Mesendoderm (in vitro differentiated cells): ENCODE measurements around the gene CD300LF.

Experiments
- DNase-seq: peaks from one replicate; pipeline ENCODE4 v3.0.0; 2013
- H2AK5ac ChIP-seq: 2 replicates; pipeline ENCODE4 v1.6.1; 2013; ENCODE audit warnings: low read length, inconsistent platforms
- H2BK120ac ChIP-seq: 2 replicates; pipeline ENCODE4 v1.6.1; 2013; ENCODE audit warnings: low read depth, mild to moderate bottlenecking, low read length, moderate library complexity, mixed read lengths
- H2BK15ac ChIP-seq: replicated peaks from 2 replicates; pipeline ENCODE4 v1.6.1; 2013; ENCODE audit warnings: low read depth, mild to moderate bottlenecking, moderate library complexity
- H2BK5ac ChIP-seq: 2 replicates; pipeline ENCODE4 v1.6.1; 2013; ENCODE audit warnings: low read length, inconsistent platforms
- H3K18ac ChIP-seq: 2 replicates; pipeline ENCODE4 v1.6.1; 2013; ENCODE audit warnings: mild to moderate bottlenecking, low read length, mixed read lengths
- H3K23ac ChIP-seq: one replicate; pipeline ENCODE4 v1.6.1; 2013; ENCODE audit warnings: low read length
- H3K27ac ChIP-seq: 2 replicates; pipeline ENCODE4 v1.5.1; 2013; ENCODE audit warnings: low read depth, mild to moderate bottlenecking, inconsistent platforms, low read length, moderate library complexity
- H3K27me3 ChIP-seq: 2 replicates; pipeline ENCODE4 v1.6.1; 2013; ENCODE audit warnings: low read length, control low read depth, mild to moderate bottlenecking, inconsistent platforms; ENCODE audit not compliant: insufficient read depth, poor library complexity
- H3K36me3 ChIP-seq: 2 replicates; pipeline ENCODE4 v1.6.1; 2013; ENCODE audit warnings: low read length, inconsistent platforms; ENCODE audit not compliant: control insufficient read depth, insufficient read depth
- H3K4ac ChIP-seq: one replicate; pipeline ENCODE4 v1.6.1; 2013; ENCODE audit warnings: low read depth, mild to moderate bottlenecking, low read length, moderate library complexity
- H3K4me1 ChIP-seq: 2 replicates; pipeline ENCODE4 v1.6.1; 2013; ENCODE audit warnings: low read depth, low read length, inconsistent platforms; ENCODE audit not compliant: control insufficient read depth
- H3K4me2 ChIP-seq: 2 replicates; pipeline ENCODE4 v1.6.1; 2013; ENCODE audit warnings: low read length
- H3K4me3 ChIP-seq: 2 replicates; pipeline ENCODE4 v1.5.1; 2013; ENCODE audit warnings: mild to moderate bottlenecking, low read length
- H3K56ac ChIP-seq: one replicate; pipeline ENCODE4 v1.6.1; 2013; ENCODE audit warnings: low read length
- H3K79me1 ChIP-seq: 2 replicates; pipeline ENCODE4 v1.6.1; 2013; ENCODE audit warnings: low read length, inconsistent platforms
- H3K79me2 ChIP-seq: 2 replicates; pipeline ENCODE4 v1.6.1; 2013; ENCODE audit warnings: mild to moderate bottlenecking, low read length; ENCODE audit not compliant: control insufficient read depth, insufficient read depth
- H3K9ac ChIP-seq: 2 replicates; pipeline ENCODE4 v1.6.1; 2013; ENCODE audit warnings: low read length, inconsistent platforms
- H4K5ac ChIP-seq: one replicate; pipeline ENCODE4 v1.6.1; 2013; ENCODE audit warnings: low read length
- H4K8ac ChIP-seq: one replicate; pipeline ENCODE4 v1.6.1; 2013; ENCODE audit warnings: low read depth, mild to moderate bottlenecking, control low read depth, low read length, moderate library complexity
- WGBS: extraction: QIAGEN DNeasy Blood & Tissue Kit; methylation state at CpG from one replicate; pipeline ENCODE4 v1.1.7; 2013; ENCODE audit warnings: low lambda C conversion rate, missing lambda C conversion rate; ENCODE audit not compliant: insufficient coverage; ENCODE audit errors: extremely low coverage; 5-methylcytosine and 5-hydroxymethylcytosine counted together

CD300LF gene

DNA sequence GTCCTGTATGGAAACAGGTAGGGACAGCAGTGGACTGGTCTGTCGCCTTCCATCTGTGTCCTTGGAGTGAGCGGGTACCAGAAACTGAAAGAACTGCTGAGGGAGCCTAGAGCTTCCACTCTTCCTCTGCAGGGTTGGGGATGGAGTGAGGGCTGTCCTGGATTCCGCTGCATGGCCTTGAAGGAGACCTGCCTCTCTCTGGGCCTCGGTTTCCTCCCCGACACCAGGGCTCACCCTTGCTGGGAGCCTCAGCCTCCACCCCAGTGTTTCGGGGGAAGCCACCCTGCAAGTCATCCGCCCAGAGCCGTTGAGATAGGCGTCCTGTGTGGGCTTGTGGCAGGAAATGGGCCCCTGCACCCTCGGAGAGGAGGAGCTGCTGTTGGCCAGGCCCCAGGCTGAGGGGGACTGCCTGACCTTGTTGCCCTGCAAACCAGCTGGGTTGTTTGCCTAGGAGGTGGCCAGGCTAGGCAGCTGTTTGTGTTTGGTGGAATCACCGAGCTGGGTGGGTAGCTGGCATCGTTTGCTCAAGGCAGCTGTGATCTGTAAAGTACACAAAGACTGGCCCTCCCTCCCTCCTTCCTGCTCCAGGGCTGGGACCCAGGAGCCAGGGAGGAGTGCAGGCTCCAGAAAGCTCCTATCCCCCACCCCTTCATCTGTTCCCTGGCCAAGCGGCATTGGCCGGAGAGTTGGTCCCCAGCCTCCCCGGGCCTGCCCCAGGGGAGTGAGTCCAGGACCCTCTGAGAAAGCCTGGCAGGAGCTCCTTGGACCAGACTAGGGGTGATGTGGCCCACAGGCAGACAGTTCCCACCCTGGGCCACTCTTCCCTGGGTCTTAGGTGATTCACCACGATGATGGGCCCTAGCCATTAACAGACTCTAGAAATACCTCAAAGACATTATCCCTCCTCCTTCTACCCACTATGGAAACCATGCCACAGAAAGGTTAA is 25.6 kb upstream of the CD300LF start:
- no peak overlapping the region for H2BK5ac ChIP-seq
- H3K56ac ChIP-seq, result peak overlapping the region; percentile 82
- H3K36me3 ChIP-seq, result no peaks in the 10 kb centered on the region
- no peak overlapping the region for H2AK5ac ChIP-seq
- no peak for DNase-seq
- no peak overlapping the region for H2BK120ac ChIP-seq
- H4K5ac ChIP-seq, result no peak overlapping the region
- no peaks in the 10 kb centered on the region for H3K79me2 ChIP-seq
- H3K18ac ChIP-seq, result no peak overlapping the region
- H3K27ac ChIP-seq, result no peak overlapping the region
- H3K4me1 ChIP-seq, result peaks cover 3% of the 10 kb centered on the region
- no peak overlapping the region for H3K4ac ChIP-seq
- H3K9ac ChIP-seq, result peak overlapping the region; percentile 57
- no peak overlapping the region for H4K8ac ChIP-seq
- H3K23ac ChIP-seq, result no peak overlapping the region
- H3K4me3 ChIP-seq, result no peak overlapping the region
- H3K4me2 ChIP-seq, result peak overlapping the region; percentile 51
- no peak overlapping the region for H2BK15ac ChIP-seq
- no peaks in the 10 kb centered on the region for H3K27me3 ChIP-seq
- WGBS, result no CpG with 5 or more reads among the region's 16 CpGs
- no peaks in the 10 kb centered on the region for H3K79me1 ChIP-seq

GRCh38 chr17:74737299-74738050 is 24.8 kb upstream of the CD300LF start:
- Histone ChIP-seq H4K5ac (no peak overlapping the region), H2BK15ac (no peak overlapping the region), H3K79me1 (no peaks in the 10 kb centered on the region), H3K23ac (no peak overlapping the region), H2AK5ac (no peak overlapping the region), H4K8ac (no peak overlapping the region), H2BK5ac (no peak overlapping the region), H3K9ac (peak overlapping the region; percentile 57), H3K4ac (no peak overlapping the region), H3K79me2 (no peaks in the 10 kb centered on the region), H3K18ac (no peak overlapping the region), H3K56ac (peak overlapping the region; percentile 82), H3K4me3 (peak overlapping the region; percentile 24), H2BK120ac (no peak overlapping the region), H3K27ac (no peak overlapping the region), H3K4me1 (peaks cover 3% of the 10 kb centered on the region), H3K4me2 (peak overlapping the region; percentile 51), H3K27me3 (no peaks in the 10 kb centered on the region), H3K36me3 (no peaks in the 10 kb centered on the region)
- no CpG with 5 or more reads among the region's 38 CpGs for WGBS
- peak; percentile 96 for DNase-seq

DNA sequence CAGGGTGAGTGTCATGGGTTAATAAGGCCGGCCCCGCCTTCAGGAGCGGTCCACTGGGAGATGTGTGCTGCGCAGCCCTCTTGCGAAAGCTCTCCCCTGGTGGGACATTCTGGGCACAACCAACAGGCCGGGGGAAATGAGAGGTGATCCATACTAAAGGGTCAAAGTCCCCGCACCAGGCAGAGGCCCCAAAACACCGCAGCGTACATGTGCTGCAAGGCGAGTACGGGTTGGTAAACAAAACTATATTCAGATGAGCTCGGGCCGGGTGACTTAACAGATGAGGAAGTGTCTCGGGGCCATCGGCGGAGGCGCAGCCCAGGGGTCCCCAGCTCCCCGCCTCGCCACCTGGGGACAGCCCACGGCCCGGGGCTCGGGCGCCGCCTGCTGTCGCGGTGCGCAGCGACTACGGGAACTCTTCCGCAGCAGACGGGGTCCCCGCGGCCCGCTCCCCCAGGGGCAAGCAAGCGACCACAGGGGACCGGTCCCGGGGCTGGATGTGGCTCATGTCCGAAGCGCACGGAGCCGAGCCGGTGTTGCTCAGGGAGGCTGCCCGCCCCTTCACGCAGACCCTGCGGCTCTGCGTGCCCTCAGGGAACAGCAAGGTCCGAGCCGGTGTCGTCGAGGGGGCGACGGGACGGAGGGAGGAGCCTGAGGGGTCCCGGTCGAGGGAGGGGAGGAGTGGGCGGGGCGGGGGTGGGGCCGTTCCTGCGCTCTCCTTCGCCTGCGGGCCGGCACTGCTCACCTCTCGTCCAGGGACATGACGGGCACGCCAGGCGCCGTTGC is 24.0 kb upstream of the CD300LF start, which contains the start of gene RAB37:
TSS of gene RAB37 (plus strand) at position 744 of the 786 bp plus-strand sequence. CDS start at position 761, 17 bp downstream.
- H3K23ac ChIP-seq, result peak within 1 kb of the TSS; percentile 7
- H3K27me3 ChIP-seq, result no peaks in the 10 kb centered on the region
- no peaks in the 10 kb centered on the region for H3K79me2 ChIP-seq
- DNase-seq, result peak; percentile 86
- peak within 1 kb of the TSS; percentile 92 for H3K4me2 ChIP-seq
- no peak within 1 kb of the TSS for H4K5ac ChIP-seq
- no peak within 1 kb of the TSS for H2AK5ac ChIP-seq
- WGBS, result no CpG with 5 or more reads among the region's 67 CpGs
- H3K56ac ChIP-seq, result peak within 1 kb of the TSS; percentile 82
- H3K4ac ChIP-seq, result no peak within 1 kb of the TSS
- H2BK15ac ChIP-seq, result no peak within 1 kb of the TSS
- H3K18ac ChIP-seq, result no peak within 1 kb of the TSS
- H2BK120ac ChIP-seq, result no peak within 1 kb of the TSS
- H4K8ac ChIP-seq, result no peak within 1 kb of the TSS
- no peaks in the 10 kb centered on the region for H3K4me1 ChIP-seq
- no peak within 1 kb of the TSS for H2BK5ac ChIP-seq
- no peaks in the 10 kb centered on the region for H3K79me1 ChIP-seq
- peak within 1 kb of the TSS; percentile 61 for H3K9ac ChIP-seq
- H3K27ac ChIP-seq, result no peak within 1 kb of the TSS
- no peaks in the 10 kb centered on the region for H3K36me3 ChIP-seq
- peak within 1 kb of the TSS; percentile 33 for H3K4me3 ChIP-seq

DNA sequence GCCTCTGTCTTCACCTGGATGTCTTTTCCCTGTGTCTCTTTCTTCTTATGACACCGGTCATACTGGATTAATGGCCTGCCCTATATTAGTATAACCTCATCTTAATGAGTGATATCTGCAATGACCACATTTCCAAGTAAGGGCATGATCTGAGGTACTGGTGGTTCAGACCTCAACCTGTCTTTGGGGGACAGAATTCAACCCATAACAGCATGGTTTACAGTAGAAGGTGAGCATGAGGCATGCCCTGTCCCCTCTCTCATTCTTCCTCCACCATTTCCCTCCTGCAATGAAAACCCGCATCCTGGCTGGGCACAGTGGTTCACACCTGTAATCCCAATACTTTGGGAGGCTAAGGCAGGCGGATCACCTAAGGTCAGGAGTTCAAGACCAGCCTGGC is 21.5 kb upstream of the CD300LF start:
- no peak overlapping the region for H2BK5ac ChIP-seq
- DNase-seq, result no peak
- H3K27ac ChIP-seq, result no peak overlapping the region
- H2BK15ac ChIP-seq, result no peak overlapping the region
- no peak overlapping the region for H3K9ac ChIP-seq
- no peak overlapping the region for H3K4ac ChIP-seq
- no peak overlapping the region for H4K5ac ChIP-seq
- H3K27me3 ChIP-seq, result no peaks in the 10 kb centered on the region
- no peaks in the 10 kb centered on the region for H3K36me3 ChIP-seq
- H3K4me3 ChIP-seq, result no peak overlapping the region
- no peak overlapping the region for H3K23ac ChIP-seq
- no peak overlapping the region for H2BK120ac ChIP-seq
- no peak overlapping the region for H4K8ac ChIP-seq
- H3K79me1 ChIP-seq, result no peaks in the 10 kb centered on the region
- no CpG with 5 or more reads among the region's 3 CpGs for WGBS
- H3K56ac ChIP-seq, result no peak overlapping the region
- H3K18ac ChIP-seq, result no peak overlapping the region
- no peak overlapping the region for H3K4me2 ChIP-seq
- H3K4me1 ChIP-seq, result no peaks in the 10 kb centered on the region
- no peaks in the 10 kb centered on the region for H3K79me2 ChIP-seq
- no peak overlapping the region for H2AK5ac ChIP-seq

DNA sequence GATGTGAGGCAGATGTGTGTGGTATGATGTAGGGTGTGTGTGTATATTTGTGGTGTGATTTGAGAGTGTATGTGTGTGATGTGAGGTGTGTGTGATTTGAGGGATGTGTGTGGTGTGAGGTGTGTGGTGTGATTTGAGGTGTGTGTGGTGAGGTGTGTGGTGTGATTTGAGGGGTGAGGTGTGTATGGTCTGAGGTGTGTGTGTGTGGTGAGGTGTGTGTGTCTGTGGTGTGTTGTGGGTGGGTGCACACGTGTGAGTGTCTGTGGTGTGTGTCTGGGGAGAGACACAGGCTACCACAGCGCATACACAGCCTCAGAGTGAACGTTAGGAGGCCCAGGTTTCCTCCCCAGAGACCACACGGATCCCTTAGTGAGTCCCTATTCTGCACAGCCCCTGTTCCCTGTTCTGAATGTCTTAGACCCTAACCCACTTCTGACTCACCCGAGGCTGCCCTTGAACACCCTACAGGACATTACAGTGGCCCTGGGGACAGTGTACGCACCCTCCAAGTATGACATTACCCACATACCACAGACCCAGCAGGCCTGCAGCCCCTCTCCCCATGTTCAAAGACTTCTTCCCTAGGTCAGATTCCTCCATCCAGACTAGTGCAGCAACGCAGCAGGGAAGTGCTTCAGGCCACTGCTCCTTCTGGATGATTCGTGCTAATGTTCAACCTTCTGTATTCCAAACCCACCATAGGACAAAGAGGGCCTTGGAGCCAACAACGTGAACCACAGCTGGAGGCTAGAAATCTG is 20.8 kb upstream of the CD300LF start:
- no peak overlapping the region for H3K4me2 ChIP-seq
- no CpG with 5 or more reads among the region's 9 CpGs for WGBS
- no peak overlapping the region for H3K9ac ChIP-seq
- no peaks in the 10 kb centered on the region for H3K79me1 ChIP-seq
- H4K5ac ChIP-seq, result no peak overlapping the region
- no peak overlapping the region for H3K23ac ChIP-seq
- H3K4me3 ChIP-seq, result no peak overlapping the region
- H2BK120ac ChIP-seq, result no peak overlapping the region
- H3K56ac ChIP-seq, result no peak overlapping the region
- no peaks in the 10 kb centered on the region for H3K79me2 ChIP-seq
- no peak overlapping the region for H2BK15ac ChIP-seq
- H2AK5ac ChIP-seq, result no peak overlapping the region
- H4K8ac ChIP-seq, result no peak overlapping the region
- no peak for DNase-seq
- no peaks in the 10 kb centered on the region for H3K36me3 ChIP-seq
- no peaks in the 10 kb centered on the region for H3K4me1 ChIP-seq
- no peak overlapping the region for H3K4ac ChIP-seq
- no peak overlapping the region for H3K18ac ChIP-seq
- H2BK5ac ChIP-seq, result no peak overlapping the region
- no peak overlapping the region for H3K27ac ChIP-seq
- H3K27me3 ChIP-seq, result no peaks in the 10 kb centered on the region
